ENCODE results near the gene MBP. TPM values are rescaled to one million over a fixed set of nuclear protein-coding genes. Genes with fewer than 3 reads are reported as not detected.

MBP gene
- total RNA-seq, 3 donors from 2014 or later = 37.9 to 48.5 (median 47.4) TPM

DNA sequence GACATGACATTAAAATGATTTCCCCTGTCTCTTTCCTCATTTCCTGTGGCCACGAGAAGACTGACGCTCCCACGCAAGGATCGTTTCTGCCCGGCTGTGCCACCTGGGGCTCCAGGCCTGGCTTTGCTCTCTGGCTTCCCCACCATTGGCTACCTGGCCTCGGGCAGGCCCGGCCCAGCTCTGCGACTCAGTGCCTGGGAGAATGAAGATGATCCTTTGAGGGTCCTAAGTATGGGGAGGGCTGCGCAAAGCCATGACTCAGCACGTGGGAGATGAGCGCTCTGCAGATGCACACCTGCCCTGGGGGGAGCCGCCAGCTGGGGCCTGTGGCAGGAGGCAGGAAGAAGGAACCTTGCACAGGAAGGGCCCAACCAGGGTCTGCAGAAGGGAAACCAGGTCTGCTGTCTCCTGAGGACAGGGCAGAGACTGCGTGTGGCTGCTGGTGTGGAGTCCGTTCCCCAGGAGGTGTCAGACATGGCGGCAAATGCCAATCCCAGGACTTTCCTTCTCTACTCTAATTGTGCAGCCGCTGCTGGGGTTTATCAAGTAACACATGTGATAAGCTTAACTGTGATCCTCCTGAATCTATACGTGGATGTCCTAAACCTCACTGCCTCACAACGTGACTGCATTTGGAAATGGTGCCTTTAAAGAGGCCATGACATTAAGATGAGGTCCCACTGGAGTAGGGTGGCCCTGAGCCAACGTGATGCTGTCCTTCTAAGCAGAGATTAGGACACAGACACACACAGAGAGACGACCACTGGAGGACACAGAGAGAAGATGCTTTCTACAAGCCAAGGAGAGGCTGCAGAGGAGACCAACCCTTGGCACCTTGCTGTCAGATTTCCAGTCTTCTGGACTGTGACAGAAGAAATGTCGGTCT, 32.9 kb downstream of the MBP start:
- Histone ChIP-seq H3K4me1 (ENCODE audit: low read depth) (peaks cover 13% of the 10 kb centered on the region), H3K4me3 (no peak overlapping the region), H3K9me3 (no peaks in the 10 kb centered on the region), H3K36me3 (ENCODE audit: low read depth) (no peaks in the 10 kb centered on the region)
- intact Hi-C loops (cut with DNase I, micrococcal nuclease) = no loop called here
- TF ChIP-seq, protein P1, sequence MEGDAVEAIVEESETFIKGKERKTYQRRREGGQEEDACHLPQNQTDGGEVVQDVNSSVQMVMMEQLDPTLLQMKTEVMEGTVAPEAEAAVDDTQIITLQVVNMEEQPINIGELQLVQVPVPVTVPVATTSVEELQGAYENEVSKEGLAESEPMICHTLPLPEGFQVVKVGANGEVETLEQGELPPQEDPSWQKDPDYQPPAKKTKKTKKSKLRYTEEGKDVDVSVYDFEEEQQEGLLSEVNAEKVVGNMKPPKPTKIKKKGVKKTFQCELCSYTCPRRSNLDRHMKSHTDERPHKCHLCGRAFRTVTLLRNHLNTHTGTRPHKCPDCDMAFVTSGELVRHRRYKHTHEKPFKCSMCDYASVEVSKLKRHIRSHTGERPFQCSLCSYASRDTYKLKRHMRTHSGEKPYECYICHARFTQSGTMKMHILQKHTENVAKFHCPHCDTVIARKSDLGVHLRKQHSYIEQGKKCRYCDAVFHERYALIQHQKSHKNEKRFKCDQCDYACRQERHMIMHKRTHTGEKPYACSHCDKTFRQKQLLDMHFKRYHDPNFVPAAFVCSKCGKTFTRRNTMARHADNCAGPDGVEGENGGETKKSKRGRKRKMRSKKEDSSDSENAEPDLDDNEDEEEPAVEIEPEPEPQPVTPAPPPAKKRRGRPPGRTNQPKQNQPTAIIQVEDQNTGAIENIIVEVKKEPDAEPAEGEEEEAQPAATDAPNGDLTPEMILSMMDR (IDR thresholded peaks at IDR 0.05) = no peak
- peak; percentile 41 for ATAC-seq
- no peak for DNase-seq

GRCh38 chr18:77098538-77099174, 33.9 kb downstream of the MBP start:
- peaks cover 13% of the 10 kb centered on the region for H3K4me1 ChIP-seq (ENCODE audit: low read depth)
- intact Hi-C loops (cut with DNase I, micrococcal nuclease) = no loop called here
- H3K4me3 ChIP-seq = no peak overlapping the region
- TF ChIP-seq, protein P1 (IDR thresholded peaks at IDR 0.05) = no peak
- ATAC-seq (no peak), DNase-seq (no peak)
- H3K36me3 ChIP-seq (ENCODE audit: low read depth) = no peaks in the 10 kb centered on the region
- H3K9me3 ChIP-seq = no peaks in the 10 kb centered on the region

DNA sequence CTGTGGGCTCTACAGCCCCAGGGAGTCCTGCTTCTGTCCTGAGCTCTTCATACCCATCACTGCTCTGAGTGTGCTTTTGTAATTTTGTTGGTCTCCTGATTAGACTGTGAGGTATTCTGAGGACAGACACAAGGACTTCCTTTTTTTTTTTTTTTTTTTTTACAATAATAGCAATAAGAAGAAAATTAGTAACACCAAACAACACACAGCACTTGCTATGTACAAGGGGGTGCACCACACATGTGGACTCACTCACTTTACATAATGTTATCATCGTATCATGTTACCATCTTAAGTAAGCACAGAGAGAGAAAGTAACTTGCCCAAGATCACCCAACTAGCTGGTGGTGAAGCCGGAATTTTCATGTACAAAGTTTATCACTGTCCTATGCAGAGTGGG, 34.6 kb downstream of the MBP start:
- H3K4me3 ChIP-seq = no peak overlapping the region
- H3K36me3 ChIP-seq (ENCODE audit: low read depth) = no peaks in the 10 kb centered on the region
- ATAC-seq (no peak), DNase-seq (no peak)
- intact Hi-C loops (cut with DNase I, micrococcal nuclease) = no loop called here
- peaks cover 13% of the 10 kb centered on the region for H3K4me1 ChIP-seq (ENCODE audit: low read depth)
- H3K9me3 ChIP-seq = no peaks in the 10 kb centered on the region
- TF ChIP-seq, protein P1 (IDR thresholded peaks at IDR 0.05) = no peak

GRCh38 chr18:77096936-77097886, 35.4 kb downstream of the MBP start:
- TF ChIP-seq, protein P1 (IDR thresholded peaks at IDR 0.05) = no peak
- no peaks in the 10 kb centered on the region for H3K9me3 ChIP-seq
- peaks cover 13% of the 10 kb centered on the region for H3K4me1 ChIP-seq (ENCODE audit: low read depth)
- no peaks in the 10 kb centered on the region for H3K36me3 ChIP-seq (ENCODE audit: low read depth)
- intact Hi-C loops (cut with DNase I, micrococcal nuclease) = no loop called here
- DNase-seq (no peak), ATAC-seq (no peak)
- H3K4me3 ChIP-seq = no peak overlapping the region

Measured in mucosa of descending colon (tissue), 3 donors.